LNCaP clone FGC (cell line): ENCODE measurements around the gene GNG4.
"Not testable (repeated sequence)": the region's sequence is repeated elsewhere in the genome, so short reads cannot be mapped to it uniquely, and the experiment has no call there.

ENCODE experiments used
- DNase-seq: peaks from one replicate; pipeline ENCODE4 v3.0.0-alpha.2; 2011; ENCODE audit warnings: low read depth
- H3K4me3 ChIP-seq: 2 replicates; pipeline ENCODE4 v1.5.1; 2011; ENCODE audit warnings: mild to moderate bottlenecking, low read depth, low read length, control low read depth
- TF ChIP-seq, protein P1 (sequence below): IDR thresholded peaks from 2 replicates; pipeline ENCODE4 v1.5.1; 2012; ENCODE audit warnings: mild to moderate bottlenecking; ENCODE audit not compliant: control insufficient read depth, insufficient read depth; ENCODE audit errors: extremely low read depth

GNG4 gene

DNA sequence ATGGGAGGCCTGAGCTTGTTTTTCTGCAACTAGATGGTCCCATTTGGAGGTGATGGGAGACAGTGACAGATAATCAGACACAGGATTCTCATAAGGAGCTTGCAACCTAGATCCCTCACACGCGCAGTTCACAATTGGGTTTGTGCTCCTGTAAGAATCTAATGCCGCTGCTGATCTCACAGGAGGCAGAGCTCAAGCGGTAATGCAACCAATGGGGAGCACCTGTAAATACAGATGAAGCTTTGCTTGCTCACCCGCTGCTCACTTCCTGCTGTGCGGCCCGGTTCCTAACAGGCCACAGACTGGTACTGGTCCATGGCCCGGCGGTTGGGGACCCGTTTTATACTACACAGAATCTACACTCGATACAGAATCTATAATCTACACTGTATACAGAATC is 92.8 kb downstream of the GNG4 start:
- DNase-seq: no peak
- H3K4me3 ChIP-seq: no peak overlapping the region
- TF ChIP-seq, protein P1, sequence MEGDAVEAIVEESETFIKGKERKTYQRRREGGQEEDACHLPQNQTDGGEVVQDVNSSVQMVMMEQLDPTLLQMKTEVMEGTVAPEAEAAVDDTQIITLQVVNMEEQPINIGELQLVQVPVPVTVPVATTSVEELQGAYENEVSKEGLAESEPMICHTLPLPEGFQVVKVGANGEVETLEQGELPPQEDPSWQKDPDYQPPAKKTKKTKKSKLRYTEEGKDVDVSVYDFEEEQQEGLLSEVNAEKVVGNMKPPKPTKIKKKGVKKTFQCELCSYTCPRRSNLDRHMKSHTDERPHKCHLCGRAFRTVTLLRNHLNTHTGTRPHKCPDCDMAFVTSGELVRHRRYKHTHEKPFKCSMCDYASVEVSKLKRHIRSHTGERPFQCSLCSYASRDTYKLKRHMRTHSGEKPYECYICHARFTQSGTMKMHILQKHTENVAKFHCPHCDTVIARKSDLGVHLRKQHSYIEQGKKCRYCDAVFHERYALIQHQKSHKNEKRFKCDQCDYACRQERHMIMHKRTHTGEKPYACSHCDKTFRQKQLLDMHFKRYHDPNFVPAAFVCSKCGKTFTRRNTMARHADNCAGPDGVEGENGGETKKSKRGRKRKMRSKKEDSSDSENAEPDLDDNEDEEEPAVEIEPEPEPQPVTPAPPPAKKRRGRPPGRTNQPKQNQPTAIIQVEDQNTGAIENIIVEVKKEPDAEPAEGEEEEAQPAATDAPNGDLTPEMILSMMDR: no peak

DNA sequence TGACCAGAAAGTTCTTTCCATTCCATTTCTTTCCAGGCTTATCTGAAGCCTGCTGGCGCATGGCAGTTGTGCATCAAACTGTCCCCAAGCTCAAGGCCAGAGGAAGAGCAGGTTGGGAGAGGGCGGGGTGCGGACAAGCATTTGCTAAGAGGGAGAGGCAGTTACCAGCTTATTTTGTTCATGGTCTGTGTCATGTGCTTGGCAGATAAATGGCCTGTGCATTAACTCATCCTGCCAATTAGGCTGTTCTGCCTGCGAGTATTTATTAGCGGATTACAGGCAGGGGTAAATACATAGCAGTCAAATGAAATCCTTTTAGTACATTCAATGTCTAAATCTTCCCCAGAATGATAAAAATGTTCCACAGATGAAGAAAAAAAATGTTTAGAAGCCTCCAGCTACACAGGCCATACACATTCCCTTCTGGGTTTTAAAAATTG is 96.5 kb downstream of the GNG4 start:
- TF ChIP-seq, protein P1: no peak
- H3K4me3 ChIP-seq: no peak overlapping the region
- no peak for DNase-seq

DNA sequence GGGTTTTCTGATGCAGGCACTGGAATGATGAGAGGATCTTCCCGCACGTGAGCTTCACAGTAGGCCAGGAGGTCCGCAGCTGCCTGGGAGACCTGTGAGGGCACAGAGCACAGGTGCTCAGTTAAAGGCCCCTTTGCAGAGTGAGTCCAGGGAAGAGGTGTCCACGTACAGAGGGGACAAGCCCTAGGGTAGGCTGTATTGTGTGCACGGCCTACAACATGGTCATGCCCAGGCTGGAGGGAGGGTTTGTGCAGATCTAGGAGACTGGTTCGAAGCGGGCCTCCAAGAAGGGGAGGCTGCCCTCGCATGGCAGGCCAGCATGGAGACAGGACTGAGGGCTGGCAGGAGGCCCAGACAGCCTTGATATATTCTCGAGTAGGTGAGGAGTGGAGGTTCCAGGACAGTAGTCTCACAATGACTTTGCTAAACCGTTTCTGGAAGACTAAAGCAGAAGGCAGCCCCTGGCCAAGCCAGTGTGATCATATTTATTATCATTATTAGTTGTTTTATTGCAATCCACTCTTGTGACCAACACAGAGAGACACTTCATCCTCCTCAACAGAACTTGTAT is 97.4 kb downstream of the GNG4 start:
- no peak overlapping the region for H3K4me3 ChIP-seq
- no peak for DNase-seq
- TF ChIP-seq, protein P1: no peak

DNA sequence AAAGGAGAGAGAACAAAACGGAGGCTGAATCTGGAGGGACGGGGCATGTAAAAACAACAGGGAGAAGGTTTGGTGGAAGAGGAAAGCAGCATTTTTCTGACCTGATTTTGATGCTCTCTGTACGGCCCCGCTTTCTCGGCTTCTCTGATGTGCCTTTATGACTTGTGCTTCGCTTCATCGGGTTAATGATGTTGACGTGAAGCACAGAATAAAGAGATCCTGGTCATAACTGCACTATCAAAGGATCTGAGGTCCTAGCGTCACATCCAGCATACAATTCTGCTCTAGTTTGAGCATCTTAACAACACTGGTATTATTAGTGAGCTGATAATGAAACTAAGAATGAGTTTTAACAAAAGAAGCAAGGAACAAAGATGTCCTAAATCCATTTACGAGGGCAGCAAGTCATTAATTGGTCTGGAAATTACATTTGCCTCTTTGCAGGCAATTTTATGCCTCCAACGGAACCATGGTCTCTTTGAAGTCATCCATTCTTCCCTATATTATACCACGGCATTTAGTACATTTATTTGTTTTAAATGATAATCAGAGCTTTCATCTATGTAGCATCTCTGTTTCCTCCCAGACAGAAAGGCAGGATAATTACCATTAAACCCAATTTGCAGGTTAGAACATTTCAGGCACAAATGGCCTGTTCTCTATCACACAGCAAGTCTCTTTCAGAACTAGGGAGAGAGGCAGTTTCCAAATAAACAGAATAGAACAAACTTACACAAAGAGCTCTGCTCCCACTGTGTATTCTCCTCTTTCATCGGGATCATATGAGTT is 100.0 kb downstream of the GNG4 start:
- DNase-seq: no peak
- TF ChIP-seq, protein P1: no peak
- no peak overlapping the region for H3K4me3 ChIP-seq

DNA sequence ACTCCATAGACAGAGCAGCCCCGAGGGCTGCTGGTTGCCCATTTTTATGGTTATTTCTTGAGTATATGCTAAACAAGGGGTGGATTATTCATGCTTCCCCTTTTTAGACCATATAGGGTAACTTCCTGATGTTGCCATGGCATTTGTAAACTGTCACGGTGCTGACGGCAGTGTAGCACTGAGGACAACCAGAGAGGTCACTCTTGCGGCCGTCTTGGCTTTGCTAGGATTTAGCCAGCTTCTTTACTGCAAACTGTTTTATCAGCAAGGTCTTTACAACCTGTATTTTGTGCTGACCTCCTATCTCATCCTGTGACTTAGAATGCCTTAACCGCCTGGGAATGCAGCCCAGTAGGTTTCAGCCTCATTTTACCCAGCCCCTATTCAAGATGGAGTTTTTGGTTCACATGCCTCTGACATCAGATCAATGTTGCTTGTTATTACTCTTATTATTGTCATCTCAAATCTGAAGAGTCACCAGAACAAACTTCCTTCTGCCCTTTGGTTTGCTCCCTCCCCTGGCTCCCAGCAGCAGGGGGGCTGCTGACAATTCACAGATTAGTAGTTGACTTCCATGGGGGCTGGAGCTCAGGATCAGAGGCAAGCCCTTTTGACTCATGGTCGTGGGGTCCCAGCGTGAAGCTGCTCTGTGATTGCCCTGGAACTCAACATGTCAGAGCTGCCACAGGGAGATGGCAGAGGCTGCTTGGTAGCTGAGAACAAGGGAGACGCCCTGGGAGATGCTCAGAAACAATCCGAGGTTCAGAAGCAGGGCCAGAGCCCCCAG is 103.0 kb downstream of the GNG4 start:
- not testable (repeated sequence) for DNase-seq, H3K4me3 ChIP-seq

DNA sequence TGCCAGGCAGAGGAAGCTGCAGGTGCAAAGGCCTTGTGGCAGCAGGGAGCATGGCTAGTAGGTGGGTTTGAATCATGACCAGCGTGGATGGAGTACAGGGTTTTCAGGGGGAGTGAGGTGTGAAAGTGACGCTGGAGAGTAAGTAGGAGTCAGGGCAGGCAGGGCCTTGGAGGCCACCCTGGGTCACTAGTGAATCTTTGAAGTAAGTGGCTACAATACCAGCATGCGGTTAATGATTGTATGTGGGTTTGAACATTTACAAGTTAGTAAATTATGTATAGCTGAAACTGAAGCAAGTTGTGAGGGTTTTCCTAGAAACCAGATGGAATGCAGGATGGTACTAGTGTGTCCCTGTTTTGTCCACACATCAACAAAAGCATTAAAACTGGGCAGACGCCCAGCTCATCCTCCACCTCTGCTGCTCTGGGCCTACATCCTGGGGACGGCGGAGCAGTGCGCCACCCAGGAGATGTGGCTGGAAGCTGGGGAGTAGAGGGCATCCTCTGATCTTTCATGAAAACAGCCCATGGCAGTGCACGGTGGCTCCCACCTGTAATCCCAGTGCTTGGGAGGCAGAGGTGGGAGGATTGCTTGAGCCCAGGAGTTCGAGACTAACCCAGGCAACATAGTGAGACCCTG is 104.2 kb downstream of the GNG4 start:
- TF ChIP-seq, protein P1: no peak
- DNase-seq: no peak
- no peak overlapping the region for H3K4me3 ChIP-seq

DNA sequence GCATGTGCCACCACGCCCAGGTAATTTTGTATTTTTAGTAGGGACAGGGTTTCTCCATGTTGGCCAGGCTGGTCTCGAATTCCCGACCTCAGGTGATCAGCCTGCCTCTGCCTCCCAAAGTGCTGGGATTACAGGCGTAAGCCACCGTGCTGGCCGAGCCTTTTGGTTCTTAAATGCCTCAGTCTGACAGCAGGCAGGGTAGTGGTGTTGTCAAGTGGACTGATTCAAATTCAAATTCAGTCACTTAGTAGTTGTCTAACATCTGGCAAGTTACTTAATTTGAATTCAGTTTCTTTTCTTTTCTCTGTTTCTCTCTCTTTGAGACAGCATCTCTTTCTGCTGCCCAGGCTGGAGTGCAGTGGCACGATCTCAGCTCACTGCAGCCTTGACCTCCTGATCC is 106.7 kb downstream of the GNG4 start:
- DNase-seq, H3K4me3 ChIP-seq: not testable (repeated sequence)
